ENCODE measurements around the gene FARSA.

Gene FARSA

GRCh38 chr19:12949363-12950283 lies 16.1 kb upstream of the FARSA start:
- TF ChIP-seq ZFP3 (CRISPR knock-in tag; IDR thresholded peaks at IDR 0.05) (no peak), ZC3H10 (CRISPR knock-in tag; IDR thresholded peaks at IDR 0.05) (no peak), RARB (CRISPR knock-in tag; IDR thresholded peaks at IDR 0.05) (no peak), CSDC2 (CRISPR knock-in tag; IDR thresholded peaks at IDR 0.05) (no peak), TOX (CRISPR knock-in tag; IDR thresholded peaks at IDR 0.05; ENCODE audit: borderline replicate concordance) (no peak), ZNF70 (CRISPR knock-in tag; IDR thresholded peaks at IDR 0.05) (no peak), OSR1 (CRISPR knock-in tag; IDR thresholded peaks at IDR 0.05) (no peak), ARNTL (CRISPR knock-in tag; IDR thresholded peaks at IDR 0.05; ENCODE audit: borderline replicate concordance, low read depth) (no peak)
- no peak for ATAC-seq

- no peak for ATAC-seq
- TF ChIP-seq ZFP3 (CRISPR knock-in tag; IDR thresholded peaks at IDR 0.05), result no peak
- no peak for TF ChIP-seq ZC3H10 (CRISPR knock-in tag; IDR thresholded peaks at IDR 0.05)
Measured at GRCh38 chr19:12948612-12949362, 15.3 kb upstream of the FARSA start.

DNA sequence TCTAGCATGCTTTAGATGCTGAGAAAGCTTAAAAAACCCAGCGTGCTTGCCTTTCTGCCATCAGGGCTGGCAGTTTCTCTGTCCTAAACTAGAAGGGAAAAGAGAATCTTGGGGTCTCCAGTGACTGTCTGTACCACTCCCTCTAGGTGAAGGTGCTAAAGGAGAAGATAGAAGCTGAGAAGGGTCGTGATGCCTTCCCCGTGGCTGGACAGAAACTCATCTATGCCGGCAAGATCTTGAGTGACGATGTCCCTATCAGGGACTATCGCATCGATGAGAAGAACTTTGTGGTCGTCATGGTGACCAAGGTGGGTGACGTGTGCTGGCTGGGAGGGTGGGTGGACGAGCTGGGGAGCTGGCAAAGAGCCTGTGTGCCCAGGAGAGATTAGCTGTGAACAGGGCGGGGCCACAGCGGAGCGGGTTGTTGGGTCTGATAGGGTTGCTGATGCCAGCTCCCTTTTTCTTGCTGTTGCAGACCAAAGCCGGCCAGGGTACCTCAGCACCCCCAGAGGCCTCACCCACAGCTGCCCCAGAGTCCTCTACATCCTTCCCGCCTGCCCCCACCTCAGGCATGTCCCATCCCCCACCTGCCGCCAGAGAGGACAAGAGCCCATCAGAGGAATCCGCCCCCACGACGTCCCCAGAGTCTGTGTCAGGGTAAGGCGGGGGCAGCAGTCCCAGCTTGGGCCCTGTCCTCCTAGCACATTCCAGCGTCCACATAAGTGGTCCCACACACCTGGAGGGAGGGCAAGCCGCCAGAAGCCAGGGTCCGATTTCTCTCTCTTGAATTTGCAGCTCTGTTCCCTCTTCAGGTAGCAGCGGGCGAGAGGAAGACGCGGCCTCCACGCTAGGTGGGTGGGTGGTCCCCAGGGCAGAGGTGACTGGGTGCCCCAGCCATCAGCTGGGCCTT lies 14.4 kb upstream of the FARSA start:
- TF ChIP-seq TCF4 (CRISPR knock-in tag; IDR thresholded peaks at IDR 0.05; ENCODE audit: borderline replicate concordance) (no peak), ISL1 (CRISPR knock-in tag; IDR thresholded peaks at IDR 0.05) (no peak), ZC3H10 (CRISPR knock-in tag; IDR thresholded peaks at IDR 0.05) (no peak), TOX (CRISPR knock-in tag; IDR thresholded peaks at IDR 0.05; ENCODE audit: borderline replicate concordance) (no peak)
- no peak for ATAC-seq

DNA sequence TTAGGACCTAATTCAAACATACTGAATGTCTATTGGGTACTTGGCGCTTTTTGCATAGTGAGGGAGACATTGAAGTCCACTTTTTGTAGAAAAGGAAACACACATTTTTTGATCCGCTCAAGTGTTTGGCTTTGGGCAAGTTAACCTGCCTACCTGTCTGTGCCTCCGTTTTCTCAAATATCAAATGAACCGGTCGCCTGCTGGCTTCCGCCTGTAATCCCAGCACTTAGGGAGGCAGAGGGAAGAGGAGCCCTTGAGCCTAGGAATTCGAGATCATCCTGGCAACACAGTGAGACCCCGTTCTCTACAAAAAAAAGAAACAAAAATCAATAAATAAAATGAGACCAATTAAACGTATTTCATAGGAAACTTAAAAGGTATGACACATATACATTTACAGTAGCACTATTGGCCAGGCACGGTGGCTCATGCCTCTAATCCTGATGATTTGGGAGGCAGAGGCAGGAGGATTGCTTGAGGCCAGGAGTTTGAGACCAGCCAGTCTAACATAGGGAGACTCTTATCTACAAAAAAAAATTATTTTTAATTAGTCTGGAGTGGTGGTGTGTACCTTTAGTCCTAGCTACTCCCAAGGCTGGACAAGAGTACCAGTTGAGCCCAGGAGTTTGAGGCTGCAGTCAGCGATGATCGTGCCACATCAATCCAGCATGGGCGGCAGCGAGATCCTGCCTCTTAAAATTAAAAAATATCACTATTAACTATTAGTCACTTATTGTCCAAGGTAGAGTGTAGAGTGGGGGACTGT lies 13.4 kb upstream of the FARSA start:
- TF ChIP-seq ESRRG (CRISPR knock-in tag; IDR thresholded peaks at IDR 0.05) (no peak), BACH2 (CRISPR knock-in tag; IDR thresholded peaks at IDR 0.05; ENCODE audit: borderline replicate concordance) (no peak), ZNF8 (CRISPR knock-in tag; IDR thresholded peaks at IDR 0.05) (no peak), OSR1 (CRISPR knock-in tag; IDR thresholded peaks at IDR 0.05) (no peak), ISL1 (CRISPR knock-in tag; IDR thresholded peaks at IDR 0.05) (no peak), RARB (CRISPR knock-in tag; IDR thresholded peaks at IDR 0.05) (no peak), CSRNP3 (CRISPR knock-in tag; IDR thresholded peaks at IDR 0.05) (no peak), ZFP30 (CRISPR knock-in tag; IDR thresholded peaks at IDR 0.05) (no peak), ZFP3 (CRISPR knock-in tag; IDR thresholded peaks at IDR 0.05) (no peak), ZNF70 (CRISPR knock-in tag; IDR thresholded peaks at IDR 0.05) (no peak), GLIS3 (CRISPR knock-in tag; IDR thresholded peaks at IDR 0.05) (no peak), CREB5 (CRISPR knock-in tag; IDR thresholded peaks at IDR 0.05; ENCODE audit: low read depth) (no peak), PPARA (CRISPR knock-in tag; IDR thresholded peaks at IDR 0.05; ENCODE audit: borderline replicate concordance) (no peak), TSHZ2 (CRISPR knock-in tag; IDR thresholded peaks at IDR 0.05) (no peak), ZC3H10 (CRISPR knock-in tag; IDR thresholded peaks at IDR 0.05) (no peak), SNAI2 (CRISPR knock-in tag; IDR thresholded peaks at IDR 0.05) (no peak), ZNF565 (CRISPR knock-in tag; conservative IDR thresholded peaks at IDR 0.05; ENCODE audit: low read depth) (no peak)
- TF ChIP-seq, protein P1, sequence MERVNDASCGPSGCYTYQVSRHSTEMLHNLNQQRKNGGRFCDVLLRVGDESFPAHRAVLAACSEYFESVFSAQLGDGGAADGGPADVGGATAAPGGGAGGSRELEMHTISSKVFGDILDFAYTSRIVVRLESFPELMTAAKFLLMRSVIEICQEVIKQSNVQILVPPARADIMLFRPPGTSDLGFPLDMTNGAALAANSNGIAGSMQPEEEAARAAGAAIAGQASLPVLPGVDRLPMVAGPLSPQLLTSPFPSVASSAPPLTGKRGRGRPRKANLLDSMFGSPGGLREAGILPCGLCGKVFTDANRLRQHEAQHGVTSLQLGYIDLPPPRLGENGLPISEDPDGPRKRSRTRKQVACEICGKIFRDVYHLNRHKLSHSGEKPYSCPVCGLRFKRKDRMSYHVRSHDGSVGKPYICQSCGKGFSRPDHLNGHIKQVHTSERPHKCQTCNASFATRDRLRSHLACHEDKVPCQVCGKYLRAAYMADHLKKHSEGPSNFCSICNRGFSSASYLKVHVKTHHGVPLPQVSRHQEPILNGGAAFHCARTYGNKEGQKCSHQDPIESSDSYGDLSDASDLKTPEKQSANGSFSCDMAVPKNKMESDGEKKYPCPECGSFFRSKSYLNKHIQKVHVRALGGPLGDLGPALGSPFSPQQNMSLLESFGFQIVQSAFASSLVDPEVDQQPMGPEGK (CRISPR knock-in tag; IDR thresholded peaks at IDR 0.05; ENCODE audit: borderline replicate concordance), result no peak
- TF ChIP-seq, protein P2, sequence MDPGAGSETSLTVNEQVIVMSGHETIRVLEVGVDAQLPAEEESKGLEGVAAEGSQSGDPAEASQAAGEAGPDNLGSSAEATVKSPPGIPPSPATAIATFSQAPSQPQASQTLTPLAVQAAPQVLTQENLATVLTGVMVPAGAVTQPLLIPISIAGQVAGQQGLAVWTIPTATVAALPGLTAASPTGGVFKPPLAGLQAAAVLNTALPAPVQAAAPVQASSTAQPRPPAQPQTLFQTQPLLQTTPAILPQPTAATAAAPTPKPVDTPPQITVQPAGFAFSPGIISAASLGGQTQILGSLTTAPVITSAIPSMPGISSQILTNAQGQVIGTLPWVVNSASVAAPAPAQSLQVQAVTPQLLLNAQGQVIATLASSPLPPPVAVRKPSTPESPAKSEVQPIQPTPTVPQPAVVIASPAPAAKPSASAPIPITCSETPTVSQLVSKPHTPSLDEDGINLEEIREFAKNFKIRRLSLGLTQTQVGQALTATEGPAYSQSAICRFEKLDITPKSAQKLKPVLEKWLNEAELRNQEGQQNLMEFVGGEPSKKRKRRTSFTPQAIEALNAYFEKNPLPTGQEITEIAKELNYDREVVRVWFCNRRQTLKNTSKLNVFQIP (CRISPR knock-in tag; IDR thresholded peaks at IDR 0.05; ENCODE audit: borderline replicate concordance, low read depth), result no peak
- no peak for ATAC-seq

All from SK-N-SH treated with all-trans-retinoic acid at 6 μM for 48 hours (cell line).